ENCODE data around the gene RIPK3.
"Not testable (repeated sequence)": the region's sequence is repeated elsewhere in the genome, so short reads cannot be mapped to it uniquely, and the experiment has no call there.

The RIPK3 gene

DNA sequence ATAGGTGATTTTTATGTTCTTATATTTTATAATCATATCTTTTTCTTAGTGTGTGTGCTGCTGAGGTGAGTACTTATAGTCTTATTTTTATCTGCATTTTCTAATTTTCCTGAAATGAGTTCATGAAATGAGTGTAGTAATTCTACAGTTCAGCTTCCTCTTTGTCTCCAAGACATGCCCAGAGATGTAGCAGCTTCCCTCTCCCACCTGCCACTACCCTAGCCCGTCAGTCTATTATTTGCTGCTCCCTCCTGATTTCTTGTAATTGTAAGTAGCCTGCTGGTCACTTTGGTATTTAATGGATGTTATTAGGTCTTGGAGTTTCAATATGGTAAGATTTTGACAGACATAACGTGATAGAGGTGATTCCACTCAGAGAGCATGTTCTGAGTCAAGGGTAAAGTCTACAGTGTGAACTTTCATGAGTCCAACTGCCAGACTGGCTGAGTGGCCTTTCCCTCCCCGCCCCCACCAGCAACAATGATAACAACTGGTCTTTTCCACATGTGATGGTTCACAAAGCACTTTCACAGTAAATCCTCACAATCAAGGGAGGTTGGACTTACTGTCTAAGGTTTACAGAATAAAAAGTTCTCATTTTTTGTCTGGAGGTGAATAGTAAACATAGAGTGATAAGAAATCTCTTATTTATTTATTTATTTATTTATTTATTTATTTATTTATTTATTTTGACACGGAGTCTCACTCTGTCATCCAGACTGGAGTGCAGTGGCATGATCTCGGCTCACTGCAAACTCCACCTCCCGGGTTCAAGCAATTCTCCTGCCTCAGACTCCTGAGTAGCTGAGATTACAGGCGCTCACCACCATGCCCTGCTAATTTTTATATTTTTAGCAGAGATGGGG is 4.2 kb upstream of the RIPK3 start:
- DNase-seq, result no peak

DNA sequence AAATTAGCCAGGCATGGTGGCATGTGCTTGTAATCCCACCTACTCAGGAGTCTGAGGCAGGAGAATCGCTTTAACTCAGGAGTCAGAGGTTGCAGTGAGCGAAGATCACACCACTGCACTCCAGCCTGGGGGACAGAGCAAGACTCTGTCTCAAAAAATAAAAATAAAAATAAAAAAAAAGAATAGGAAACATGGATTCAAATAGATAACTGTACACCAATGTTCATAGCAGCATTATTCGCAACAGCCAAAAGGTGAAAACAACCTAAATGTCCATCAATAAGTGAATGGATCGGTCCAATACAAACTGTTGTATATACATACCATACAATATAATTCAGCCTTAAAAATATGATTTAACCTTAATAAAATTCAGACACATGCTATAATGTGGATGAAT is 3.1 kb upstream of the RIPK3 start:
- no peak for DNase-seq

DNA sequence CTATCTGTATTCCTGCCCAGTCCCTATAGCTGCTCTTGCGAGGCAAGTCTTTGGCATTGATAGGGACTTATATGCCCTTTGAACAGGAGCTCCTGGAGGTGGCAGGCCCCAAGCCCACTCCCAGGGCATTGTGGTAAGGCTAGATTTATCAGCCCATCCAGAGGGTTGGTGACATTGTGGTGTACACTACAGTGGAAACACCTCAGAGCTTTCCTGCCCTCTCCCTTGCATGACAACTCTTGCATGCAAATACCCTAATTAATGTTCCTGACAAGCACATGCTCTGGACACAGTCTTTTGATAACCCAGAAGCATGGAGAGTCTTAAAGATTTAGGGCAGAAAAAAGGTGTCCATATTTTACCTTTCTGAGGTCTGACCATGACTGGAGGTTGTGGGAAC is 815 bp upstream of the RIPK3 start:
- no peak for DNase-seq

DNA sequence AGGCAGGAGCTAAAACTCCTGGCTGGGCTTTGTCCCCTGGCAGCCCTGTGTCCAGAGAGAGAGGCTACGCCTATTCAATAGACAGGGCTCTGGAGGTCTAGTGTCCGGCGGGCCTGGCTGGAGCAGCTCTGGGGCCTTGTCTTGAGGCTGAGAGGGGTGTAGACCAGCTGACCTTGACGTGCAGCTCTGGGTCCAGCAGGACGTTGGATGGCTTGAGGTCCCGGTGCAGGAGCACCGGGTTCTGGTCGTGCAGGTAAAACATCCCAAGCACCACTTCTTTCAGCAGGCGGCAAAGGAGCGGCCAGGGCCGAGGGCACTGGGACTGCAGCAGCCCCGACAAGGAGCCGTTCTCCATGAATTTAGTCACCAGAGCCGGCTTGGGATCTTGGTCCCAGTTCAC is 948 bp downstream of the RIPK3 start:
- no peak for DNase-seq

DNA sequence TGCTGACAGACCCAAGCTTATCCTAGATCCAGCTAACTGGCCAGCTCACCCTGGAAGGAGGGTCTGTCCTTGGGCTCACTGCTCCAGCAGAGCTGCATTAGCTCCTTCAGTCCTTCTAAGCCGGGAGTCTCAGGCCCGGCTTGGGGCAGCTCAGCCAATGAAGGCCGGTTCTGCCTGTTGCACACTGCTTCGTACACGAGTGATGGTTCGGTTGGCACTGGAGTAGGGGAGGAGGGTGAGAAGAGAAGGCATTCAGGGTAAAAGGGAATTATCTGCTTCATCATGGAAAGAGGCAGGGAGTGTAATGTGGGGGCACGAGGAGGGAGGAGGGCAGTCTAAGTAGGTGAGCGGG is 2.0 kb downstream of the RIPK3 start:
- no peak for DNase-seq

DNA sequence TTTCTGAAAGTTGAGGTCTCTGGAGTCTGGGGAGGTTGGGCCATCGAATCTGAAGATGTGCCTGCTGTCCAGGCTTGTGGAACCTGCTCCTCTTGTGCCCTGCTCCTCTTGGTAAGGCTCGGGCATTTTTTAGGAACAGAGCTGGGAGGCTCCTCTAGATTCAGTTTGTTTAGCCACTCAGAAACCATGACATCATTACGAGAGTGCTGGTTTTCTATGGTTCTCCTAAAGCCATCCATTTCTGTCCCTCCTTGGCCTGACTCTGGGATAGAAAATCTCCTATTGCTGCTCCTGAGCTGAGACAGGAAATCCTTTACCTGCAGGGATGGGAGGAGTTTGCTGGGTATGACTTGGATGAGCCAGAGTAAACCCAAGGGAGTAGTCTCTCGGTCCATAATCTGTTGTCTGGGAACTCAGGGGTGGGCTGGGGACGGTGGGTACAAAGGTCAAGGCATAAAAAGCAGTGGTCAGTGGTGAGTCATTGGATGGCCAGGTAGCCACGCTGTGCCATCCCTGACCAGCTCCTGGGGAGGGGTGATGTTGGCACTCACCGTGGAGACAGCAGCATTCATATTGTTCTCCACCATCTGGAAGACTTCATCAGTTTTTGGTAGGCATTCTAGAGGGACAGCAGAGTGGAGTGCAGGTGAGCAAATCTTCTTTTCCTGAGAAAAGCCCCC is 2.5 kb downstream of the RIPK3 start:
- no peak for DNase-seq

DNA sequence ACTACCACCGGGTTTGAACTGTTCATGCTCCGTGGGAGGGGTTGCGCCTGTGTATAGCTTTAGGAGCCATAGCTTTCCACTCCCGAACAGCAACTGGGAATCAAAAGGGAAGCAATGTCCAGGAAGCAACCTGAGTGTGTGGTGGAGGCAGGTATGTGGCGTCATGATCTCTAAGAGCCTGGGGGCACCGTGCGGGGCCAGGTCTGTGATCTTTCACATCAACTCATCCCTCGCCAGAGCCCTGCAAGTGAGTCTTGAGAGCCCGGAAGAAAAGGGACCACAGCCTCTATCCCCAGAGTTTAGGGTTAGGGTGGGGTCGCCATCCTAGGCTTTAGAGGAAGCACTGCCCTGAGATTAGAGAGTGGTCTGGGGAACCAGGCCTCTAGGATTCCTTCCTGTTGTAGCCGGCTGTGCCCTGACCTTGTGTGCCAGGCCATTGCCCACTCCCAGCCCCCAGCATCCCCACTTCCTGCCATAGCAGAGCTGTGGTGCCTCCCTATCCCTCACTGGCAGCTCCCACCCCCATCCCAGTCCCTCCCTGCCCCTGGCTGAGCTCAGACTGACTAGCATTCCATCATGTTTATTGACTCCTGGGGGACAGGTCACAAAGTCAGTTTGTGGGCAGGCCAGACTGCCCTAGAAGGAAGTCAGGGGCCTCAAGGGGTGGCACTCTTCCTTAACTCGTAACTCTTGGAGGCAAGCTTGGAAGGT is 4.2 kb downstream of the RIPK3 start:
- no peak for DNase-seq

DNA sequence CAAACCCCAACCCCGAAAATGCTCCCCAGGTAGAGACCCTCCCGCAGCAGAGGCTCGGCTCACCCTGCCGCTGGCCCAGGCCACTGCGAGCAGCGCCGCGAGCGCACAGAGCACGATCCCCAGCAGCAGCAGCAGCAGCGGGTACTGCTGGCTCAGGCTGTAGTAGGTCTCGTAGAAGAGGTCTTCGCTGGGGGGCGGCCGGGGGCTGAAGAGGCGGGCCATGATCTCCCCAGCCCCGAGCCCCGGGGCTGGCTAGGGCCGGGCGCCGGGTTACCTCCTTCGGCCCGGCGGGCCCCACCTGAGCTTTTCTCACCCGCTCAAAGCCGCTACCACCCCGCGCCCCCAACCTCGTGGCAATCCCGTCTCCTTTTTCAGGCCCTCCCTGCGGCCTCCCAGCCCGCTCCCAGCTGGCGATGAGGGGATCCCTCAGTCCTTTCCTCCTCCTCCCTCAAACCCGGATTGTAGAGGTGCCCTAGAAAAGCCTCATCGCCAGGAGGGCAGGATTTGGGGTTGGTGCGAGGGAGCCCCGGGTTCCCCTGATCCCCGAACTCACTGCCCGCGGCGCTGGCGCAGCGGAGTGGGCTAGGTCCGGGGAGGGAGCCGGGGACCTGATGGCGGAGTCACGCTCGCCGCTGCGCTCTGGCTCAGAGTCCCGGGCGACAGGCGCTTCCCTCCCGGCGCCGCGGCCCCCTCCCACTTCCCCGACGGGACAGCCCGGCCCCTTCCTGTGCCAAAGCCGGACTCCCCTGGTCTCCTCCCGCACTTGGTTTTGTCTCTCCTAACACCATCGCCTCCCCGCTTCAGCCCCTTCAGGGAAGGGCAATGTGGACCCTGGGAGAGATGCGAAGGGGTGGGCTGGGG is 5.1 kb downstream of the RIPK3 start, which contains the start of gene ADCY4:
Gene ADCY4 (minus strand): TSS at position 641 of the 861 bp plus-strand sequence. CDS start 419 bp downstream, at position 222.
- no peak for DNase-seq

DNA sequence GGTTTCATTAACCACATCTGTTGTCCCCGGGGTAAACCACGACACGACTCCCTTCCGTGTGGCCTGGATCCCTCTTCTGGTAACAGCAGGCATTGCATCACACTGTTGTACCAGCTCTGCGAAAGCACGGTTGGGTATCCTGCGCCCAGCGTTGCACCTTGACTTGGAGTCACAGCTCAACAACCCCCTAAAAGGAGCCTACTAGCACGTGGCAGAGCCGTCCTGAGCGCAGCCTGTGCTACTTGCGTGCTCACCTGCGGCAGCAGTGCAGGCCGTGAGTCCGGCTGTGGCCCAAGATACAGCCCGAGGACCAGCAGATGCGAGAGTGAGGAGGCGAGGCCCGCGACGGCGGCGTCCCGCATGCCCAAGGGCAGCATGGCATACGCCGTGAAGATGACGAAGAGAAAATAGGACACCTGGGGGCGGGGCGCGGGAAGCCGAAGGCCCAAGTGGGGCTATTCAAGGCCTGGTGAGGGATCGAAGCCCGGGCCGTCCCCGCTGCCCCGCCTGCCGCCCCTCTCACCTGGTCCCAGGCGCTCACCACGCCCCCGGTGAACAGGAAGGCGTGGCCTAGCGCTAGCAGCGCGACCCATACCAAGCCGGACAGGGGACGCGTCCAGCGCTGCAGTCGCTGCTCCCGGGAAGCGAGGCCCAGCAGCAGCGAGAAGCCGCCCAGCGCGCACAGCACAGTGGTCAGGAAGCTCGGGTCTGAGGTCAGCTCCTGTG is 7.4 kb downstream of the RIPK3 start:
- peak; percentile 64 for DNase-seq

DNA sequence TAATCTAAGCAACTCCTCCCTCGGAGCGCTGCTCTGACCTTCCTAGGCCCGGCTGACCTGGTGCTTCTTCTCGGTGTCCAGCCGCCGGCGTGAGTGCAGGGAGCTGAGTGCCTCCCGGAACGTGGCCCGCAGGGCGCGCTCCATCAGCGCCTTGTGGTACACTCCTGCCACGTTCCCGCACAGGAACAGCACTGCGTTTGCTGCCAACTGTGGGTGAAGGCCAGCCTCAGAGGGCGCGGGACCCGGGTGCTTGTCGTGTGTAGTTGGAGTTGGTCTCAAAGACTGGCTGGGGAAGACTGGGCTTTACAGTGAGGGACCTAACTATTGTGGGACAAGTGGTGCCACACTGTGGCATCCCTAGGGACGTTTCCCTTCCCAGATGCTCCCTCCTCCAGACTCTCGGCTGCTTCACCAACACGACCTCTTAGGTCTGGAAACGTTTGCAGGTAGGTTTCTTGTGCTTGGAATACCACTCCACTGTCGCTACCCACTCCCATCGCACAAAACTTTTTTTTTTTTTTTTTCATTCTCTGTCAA is 8.0 kb downstream of the RIPK3 start:
- no peak for DNase-seq

DNA sequence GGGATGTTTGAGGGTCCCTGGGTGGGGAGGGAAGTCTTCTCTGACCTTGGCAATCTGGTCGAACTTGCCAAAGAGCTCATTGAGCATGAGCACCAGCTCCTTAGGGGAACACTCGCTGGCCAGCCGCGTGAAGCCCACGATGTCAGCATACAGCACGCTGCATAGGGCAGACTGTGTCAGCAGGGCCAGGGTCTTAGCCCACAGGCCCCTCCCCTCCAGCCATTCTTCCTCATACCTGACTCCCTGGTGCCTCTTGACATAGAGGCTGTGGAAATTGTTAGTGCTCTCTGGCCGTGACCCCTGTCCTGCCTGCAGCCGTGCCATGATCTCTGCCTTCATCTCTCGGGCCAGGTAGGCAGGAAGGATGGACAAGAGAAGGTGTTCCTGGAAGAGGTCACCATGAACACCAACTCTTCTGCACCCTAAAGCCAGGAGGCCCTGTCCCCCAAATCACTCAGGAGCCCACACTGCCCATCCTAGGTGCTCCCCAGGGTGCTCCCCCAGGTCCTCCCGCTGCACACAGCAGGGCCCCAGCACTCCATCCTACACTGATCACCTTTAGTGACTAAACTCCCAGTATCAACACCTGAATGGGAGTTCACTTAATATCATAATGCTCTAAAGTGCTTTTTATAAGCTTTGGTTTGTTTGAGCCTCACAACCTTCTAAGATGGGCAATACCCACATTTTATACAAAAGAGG is 8.7 kb downstream of the RIPK3 start:
- DNase-seq, result no peak

DNA sequence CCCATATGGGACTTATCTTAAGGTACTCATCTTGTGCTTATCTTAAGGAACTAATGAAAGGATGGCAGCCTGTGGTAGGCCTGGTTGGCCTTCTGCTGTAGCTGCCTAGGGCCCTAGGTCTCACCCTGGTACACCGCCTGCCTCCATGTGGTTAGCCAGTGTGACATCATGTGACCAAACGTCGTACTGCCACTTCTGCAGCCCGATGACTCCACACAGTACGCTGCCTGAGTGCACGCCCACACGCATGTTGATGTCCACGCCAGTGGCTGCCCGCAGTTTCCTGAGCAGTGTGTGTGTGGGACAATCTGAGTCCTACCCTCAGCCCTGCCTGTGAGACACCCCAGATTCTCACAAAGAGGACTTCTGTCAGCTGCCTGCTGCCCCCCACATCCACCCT is 10.1 kb downstream of the RIPK3 start:
- no peak for DNase-seq

DNA sequence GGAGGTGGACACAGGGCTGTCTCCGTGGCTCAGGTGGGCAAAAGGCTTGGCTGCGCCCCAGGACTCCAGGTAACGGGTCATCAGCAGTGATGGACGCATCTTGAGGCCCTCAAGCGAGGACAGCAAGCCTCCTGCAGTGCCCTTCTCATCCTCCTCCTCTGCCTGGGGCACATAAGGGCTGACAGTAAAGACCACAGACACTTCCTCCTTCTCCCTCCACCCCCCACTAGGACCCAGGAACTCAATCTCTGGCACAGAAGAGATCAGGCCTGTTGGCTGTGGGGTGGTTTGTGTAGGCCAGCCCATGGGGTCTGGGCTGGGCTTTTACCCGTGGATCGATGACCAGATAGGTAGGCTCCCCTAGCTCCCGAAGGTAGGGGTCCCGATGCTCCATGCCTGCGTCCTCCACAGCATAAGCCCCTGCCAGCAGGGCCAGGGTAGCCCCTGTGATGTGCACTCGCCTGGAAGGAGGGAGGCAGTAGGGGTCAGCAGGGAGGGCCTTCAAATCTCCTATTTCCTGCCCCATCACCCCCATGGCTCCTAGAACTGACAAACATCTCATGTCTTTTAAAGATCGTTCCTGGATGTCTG is 10.6 kb downstream of the RIPK3 start:
- no peak for DNase-seq

DNA sequence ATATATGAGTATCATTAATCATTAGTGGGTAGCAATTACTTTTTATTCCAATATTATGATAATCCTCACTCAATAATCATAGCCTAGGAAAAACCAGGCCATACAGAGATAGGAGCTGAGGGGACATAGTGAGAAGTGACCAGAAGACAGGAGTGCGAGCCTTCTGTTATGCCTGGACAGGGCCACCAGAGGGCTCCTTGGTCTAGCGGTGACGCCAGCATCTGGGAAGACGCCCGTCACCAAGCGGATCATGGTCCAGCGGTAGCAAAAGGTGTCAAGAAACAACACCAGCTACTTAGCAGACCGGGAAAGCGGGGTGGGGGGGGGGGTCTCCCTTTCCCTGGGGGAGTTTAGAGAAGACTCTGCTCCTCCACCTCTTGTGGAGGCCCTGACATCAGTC is 11.9 kb downstream of the RIPK3 start:
- DNase-seq, result not testable (repeated sequence)

DNA sequence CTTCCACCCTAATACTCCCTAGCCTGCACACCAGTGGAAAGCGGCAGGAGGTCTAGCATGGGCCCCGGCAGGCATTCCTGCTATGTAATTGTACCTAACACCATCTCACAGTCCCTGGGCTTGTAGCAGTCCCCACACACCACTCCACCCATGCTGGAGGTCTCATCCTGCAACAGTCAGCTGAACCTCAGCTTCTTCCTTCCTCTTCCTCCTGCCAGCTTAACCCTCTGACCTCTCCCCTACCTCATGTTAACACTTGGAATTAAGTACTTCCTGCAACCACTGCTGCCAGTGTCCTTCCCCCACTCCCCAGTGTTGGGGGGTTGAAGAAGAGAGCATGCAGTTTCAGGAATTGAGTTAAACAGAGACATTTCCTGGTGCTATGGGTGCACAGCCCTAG is 12.5 kb downstream of the RIPK3 start:
- no peak for DNase-seq

DNA sequence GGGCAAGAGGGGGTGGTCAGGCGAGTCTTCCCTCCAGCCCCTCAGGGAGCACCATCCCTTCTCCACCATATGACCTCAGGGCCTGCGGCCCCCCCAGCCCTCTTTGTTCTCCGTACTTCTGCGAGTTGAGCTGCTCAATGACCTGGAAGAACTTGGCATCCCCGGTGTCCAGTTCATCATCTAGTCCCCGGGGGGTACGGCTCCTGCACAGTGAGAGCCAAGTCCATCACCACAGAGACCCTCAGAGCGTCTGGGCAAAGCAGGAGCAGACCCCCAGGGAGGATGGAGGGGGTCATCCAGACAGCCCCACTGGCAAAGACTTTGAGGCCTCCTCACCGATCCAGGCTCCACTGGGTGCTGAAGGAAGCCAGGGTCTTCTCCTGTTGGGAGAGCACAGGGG is 13.8 kb downstream of the RIPK3 start:
- no peak for DNase-seq

DNA sequence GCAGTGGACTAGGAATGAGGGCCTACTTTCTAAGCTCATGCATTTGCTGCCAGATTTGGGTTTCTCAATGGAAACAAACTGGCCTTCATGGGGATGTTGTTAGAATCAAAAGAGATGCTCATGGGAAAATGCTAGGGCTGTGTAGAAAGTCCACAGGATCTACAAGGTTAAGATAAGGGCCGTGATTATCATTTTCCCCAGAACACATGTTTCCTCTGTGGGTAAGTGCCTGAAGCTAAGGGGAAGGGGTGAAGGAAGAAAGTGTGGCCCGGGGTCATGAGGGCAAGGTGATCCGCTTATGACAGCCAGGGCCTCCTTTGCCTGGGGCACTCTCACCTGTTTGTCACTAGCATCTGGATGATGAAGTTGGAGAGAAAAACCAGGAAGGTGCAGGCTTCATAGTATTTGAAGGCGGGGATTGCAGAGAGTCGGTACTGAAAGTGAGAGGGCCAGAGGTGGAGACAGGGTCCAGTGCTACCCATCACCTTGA is 14.7 kb downstream of the RIPK3 start:
- DNase-seq, result no peak

DNA sequence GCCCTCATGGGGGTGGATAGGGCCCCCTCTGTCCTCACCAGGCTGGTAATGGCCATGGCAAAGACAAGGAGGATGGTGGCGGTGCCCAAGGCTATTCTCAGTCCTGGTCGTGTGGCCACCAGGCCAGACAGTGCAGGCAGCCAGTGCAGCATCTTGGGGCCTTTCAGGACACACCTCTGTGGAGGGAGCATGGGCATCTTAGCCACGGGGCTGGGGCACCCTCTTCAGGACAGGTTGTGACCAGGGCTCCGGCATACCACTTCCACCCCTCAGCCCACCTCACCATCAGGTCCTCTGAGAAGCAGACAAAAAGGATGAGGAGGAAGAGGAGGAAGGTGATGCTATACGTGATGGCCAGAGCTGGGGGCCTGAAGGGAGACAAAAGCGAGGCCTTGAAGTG is 15.8 kb downstream of the RIPK3 start:
- no peak for DNase-seq

DNA sequence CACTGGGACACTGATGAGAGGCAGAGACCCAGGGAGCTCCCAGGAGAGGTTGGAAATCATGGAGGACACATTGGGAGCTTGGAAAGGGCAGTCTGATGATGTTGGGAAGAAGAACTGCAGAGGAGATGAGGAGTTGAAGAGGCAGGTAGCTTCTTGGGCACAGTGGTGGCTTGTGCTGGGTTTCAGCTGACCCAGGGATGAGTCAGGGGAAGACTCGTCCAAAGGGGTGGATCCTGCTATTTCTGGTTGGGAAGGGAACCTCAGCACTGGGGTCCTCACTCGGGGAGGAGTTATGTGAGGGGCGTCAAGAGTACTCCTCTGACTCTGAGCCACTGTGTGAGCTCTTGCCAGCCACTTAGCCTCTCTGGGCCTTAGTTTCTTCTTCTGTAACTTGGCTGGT is 16.4 kb downstream of the RIPK3 start:
- no peak for DNase-seq

DNA sequence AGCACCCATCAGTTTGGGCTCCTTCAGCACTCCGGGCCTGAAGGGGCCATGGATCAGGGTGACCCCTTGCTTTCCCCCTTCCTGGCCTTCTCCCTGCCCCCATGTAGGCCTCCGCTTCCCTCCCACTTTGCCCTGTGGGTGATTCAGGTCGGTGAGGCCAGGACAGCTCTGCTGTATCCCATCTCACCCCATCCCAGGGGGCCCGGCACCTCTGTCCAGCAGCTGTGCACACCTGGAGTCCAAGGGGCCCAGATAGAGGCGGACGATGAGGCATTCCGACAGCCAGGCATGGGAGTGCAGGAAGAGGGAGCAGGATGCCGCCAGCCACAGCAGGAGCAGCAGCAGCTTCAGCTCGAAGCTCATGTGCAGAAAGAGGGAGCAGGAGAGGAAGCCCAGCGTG is 17.1 kb downstream of the RIPK3 start:
- no peak for DNase-seq

Measured in fibroblast of skin of right quadriceps (primary cell).